Activated CD8-positive, alpha-beta memory T cell treated with anti-CD3 and anti-CD28 coated beads for 1 hour (primary cell): ENCODE results near the gene TMOD1.
"Not testable (repeated sequence)": the region's sequence is repeated elsewhere in the genome, so short reads cannot be mapped to it uniquely, and the experiment has no call there.

Experiments
- DNase-seq, 2 donors: peaks; one replicate each; pipeline ENCODE4 v3.0.0-alpha.2; 2020; ENCODE audit warnings: low read depth in 1 of 2; ENCODE audit errors: extremely low read depth in 1 of 2

TMOD1 gene

GRCh38 chr9:97497558-97498375, 3.7 kb upstream of the TMOD1 start:
- DNase-seq: not testable (repeated sequence)

GRCh38 chr9:97498846-97499245, 2.6 kb upstream of the TMOD1 start:
- not testable (repeated sequence) for DNase-seq

GRCh38 chr9:97500263-97500662, 1.2 kb upstream of the TMOD1 start:
- no peak for DNase-seq

- DNase-seq: no peak
Observed at GRCh38 chr9:97500765-97501176, 695 bp upstream of the TMOD1 start.

- DNase-seq: no peak
Observed at GRCh38 chr9:97501972-97502221, 431 bp downstream of the TMOD1 start.

GRCh38 chr9:97502222-97502983, 937 bp downstream of the TMOD1 start:
- no peak for DNase-seq

GRCh38 chr9:97502984-97503861, 1.8 kb downstream of the TMOD1 start:
- DNase-seq: no peak

GRCh38 chr9:97503862-97504210, 2.4 kb downstream of the TMOD1 start:
- DNase-seq: no peak

GRCh38 chr9:97504381-97505216, 3.1 kb downstream of the TMOD1 start:
- no peak for DNase-seq

GRCh38 chr9:97505845-97506244, 4.4 kb downstream of the TMOD1 start:
- no peak for DNase-seq

- DNase-seq: no peak
Observed at GRCh38 chr9:97506306-97506705, 4.8 kb downstream of the TMOD1 start.

GRCh38 chr9:97506787-97507186, 5.3 kb downstream of the TMOD1 start:
- no peak for DNase-seq

GRCh38 chr9:97507428-97507984, 6.0 kb downstream of the TMOD1 start:
- no peak for DNase-seq

- DNase-seq: no peak
Observed at GRCh38 chr9:97508852-97509251, 7.4 kb downstream of the TMOD1 start.

GRCh38 chr9:97510797-97511654, 9.6 kb downstream of the TMOD1 start:
- no peak for DNase-seq

- DNase-seq: no peak
Observed at GRCh38 chr9:97511655-97512427, 10.4 kb downstream of the TMOD1 start.

- no peak for DNase-seq
Observed at GRCh38 chr9:97512966-97513560, 11.6 kb downstream of the TMOD1 start.

GRCh38 chr9:97514531-97514930, 13.1 kb downstream of the TMOD1 start:
- DNase-seq: no peak
